SK-N-SH treated with all-trans-retinoic acid at 6 μM for 48 hours (cell line): ENCODE data around the gene SORCS2.

Experiments used
- ARNTL ChIP-seq: fragments of 450-650 bp; formaldehyde crosslinking; IDR thresholded peaks from 2 replicates; pipeline ENCODE4 v1.5.0; 2020; ENCODE audit warnings: low read depth, mild to moderate bottlenecking, moderate library complexity, borderline replicate concordance
- CSDC2 ChIP-seq: fragments of 250-450 bp; sonication (Bioruptor Pico); IDR thresholded peaks from 2 replicates; pipeline ENCODE4 v1.5.0; 2020; ENCODE audit warnings: mild to moderate bottlenecking, moderate library complexity
- ESRRG ChIP-seq: fragments of 250-450 bp; sonication (Bioruptor Pico); IDR thresholded peaks from 2 replicates; pipeline ENCODE4 v1.6.1; 2021; ENCODE audit warnings: mild to moderate bottlenecking
- PPARA ChIP-seq: fragments of 250-450 bp; sonication (Bioruptor Pico); IDR thresholded peaks from 2 replicates; pipeline ENCODE4 v1.5.0; 2020; ENCODE audit warnings: mild to moderate bottlenecking, borderline replicate concordance
- SNAI2 ChIP-seq: fragments of 250-450 bp; sonication (Bioruptor Pico); IDR thresholded peaks from 2 replicates; pipeline ENCODE4 v1.5.0; 2020; ENCODE audit warnings: mild to moderate bottlenecking, moderate library complexity
- TCF4 ChIP-seq: fragments of 250-450 bp; sonication (Bioruptor Pico); IDR thresholded peaks from 2 replicates; pipeline ENCODE4 v1.8.0; 2021; ENCODE audit warnings: mild to moderate bottlenecking, moderate library complexity, borderline replicate concordance
- ZC3H10 ChIP-seq: fragments of 250-450 bp; sonication (Bioruptor Pico); IDR thresholded peaks from 2 replicates; pipeline ENCODE4 v1.5.1; 2021; ENCODE audit warnings: mild to moderate bottlenecking, moderate library complexity
- ZFP3 ChIP-seq: fragments of 250-450 bp; sonication (Bioruptor Pico); IDR thresholded peaks from 2 replicates; pipeline ENCODE4 v1.5.0; 2020; ENCODE audit warnings: mild to moderate bottlenecking, moderate library complexity
- ZFP30 ChIP-seq: fragments of 450-650 bp; formaldehyde crosslinking; IDR thresholded peaks from 2 replicates; pipeline ENCODE4 v1.5.0; 2022; ENCODE audit warnings: mild to moderate bottlenecking, moderate library complexity
- ZNF565 ChIP-seq: fragments of 450-650 bp; formaldehyde crosslinking; conservative IDR thresholded peaks from 2 replicates; pipeline ENCODE4 v1.5.0; 2020; ENCODE audit warnings: low read depth, mild to moderate bottlenecking, moderate library complexity
- TF ChIP-seq, protein P1 (sequence below): fragments of 250-450 bp; sonication (Bioruptor Pico); IDR thresholded peaks from 2 replicates; pipeline ENCODE4 v1.8.0; 2020; ENCODE audit warnings: mild to moderate bottlenecking, moderate library complexity, borderline replicate concordance

GRCh38 chr4:7461230-7461629 is 268.9 kb downstream of the SORCS2 start:
- TF ChIP-seq CSDC2 (CRISPR knock-in tag) = no peak
- TF ChIP-seq ZNF565 (CRISPR knock-in tag) = no peak
- no peak for TF ChIP-seq ZFP30 (CRISPR knock-in tag)
- TF ChIP-seq ZFP3 (CRISPR knock-in tag) = no peak
- TF ChIP-seq, protein P1, sequence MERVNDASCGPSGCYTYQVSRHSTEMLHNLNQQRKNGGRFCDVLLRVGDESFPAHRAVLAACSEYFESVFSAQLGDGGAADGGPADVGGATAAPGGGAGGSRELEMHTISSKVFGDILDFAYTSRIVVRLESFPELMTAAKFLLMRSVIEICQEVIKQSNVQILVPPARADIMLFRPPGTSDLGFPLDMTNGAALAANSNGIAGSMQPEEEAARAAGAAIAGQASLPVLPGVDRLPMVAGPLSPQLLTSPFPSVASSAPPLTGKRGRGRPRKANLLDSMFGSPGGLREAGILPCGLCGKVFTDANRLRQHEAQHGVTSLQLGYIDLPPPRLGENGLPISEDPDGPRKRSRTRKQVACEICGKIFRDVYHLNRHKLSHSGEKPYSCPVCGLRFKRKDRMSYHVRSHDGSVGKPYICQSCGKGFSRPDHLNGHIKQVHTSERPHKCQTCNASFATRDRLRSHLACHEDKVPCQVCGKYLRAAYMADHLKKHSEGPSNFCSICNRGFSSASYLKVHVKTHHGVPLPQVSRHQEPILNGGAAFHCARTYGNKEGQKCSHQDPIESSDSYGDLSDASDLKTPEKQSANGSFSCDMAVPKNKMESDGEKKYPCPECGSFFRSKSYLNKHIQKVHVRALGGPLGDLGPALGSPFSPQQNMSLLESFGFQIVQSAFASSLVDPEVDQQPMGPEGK = no peak
- TF ChIP-seq TCF4 (CRISPR knock-in tag) = no peak
- TF ChIP-seq PPARA (CRISPR knock-in tag) = no peak
- no peak for TF ChIP-seq ESRRG (CRISPR knock-in tag)
- TF ChIP-seq ARNTL = no peak
- no peak for TF ChIP-seq SNAI2 (CRISPR knock-in tag)
- no peak for TF ChIP-seq ZC3H10 (CRISPR knock-in tag)
